IPS DF 4.7 (cell line): Measurements from ENCODE around the gene RPS15.

Source experiments
- DNase-seq: peaks from one replicate; pipeline ENCODE4 v3.0.0-alpha.2; 2013; ENCODE audit warnings: low spot score; ENCODE audit errors: extremely low read depth

RPS15 gene

GRCh38 chr19:1438035-1438932, at the start of gene RPS15:
Gene RPS15, plus strand, starts transcription at chr19:1438396. Its CDS starts 30 bp downstream, at chr19:1438426.
- no peak for DNase-seq

- DNase-seq: no peak
These were observed 49.6 kb upstream of the RPS15 start for GRCh38 chr19:1388637-1389026.

- no peak for DNase-seq
These were observed 48.9 kb upstream of the RPS15 start for GRCh38 chr19:1389033-1389940.

- DNase-seq: no peak
These were observed 47.2 kb upstream of the RPS15 start for GRCh38 chr19:1390890-1391423.

GRCh38 chr19:1392407-1392806, 45.8 kb upstream of the RPS15 start:
- DNase-seq: no peak

GRCh38 chr19:1392939-1393530, 45.2 kb upstream of the RPS15 start:
- DNase-seq: no peak

GRCh38 chr19:1393841-1394240, 44.4 kb upstream of the RPS15 start:
- DNase-seq: no peak

GRCh38 chr19:1394252-1395193, 43.7 kb upstream of the RPS15 start:
- DNase-seq: no peak

GRCh38 chr19:1395194-1396018, 42.8 kb upstream of the RPS15 start:
- no peak for DNase-seq

GRCh38 chr19:1396019-1396767, 42.0 kb upstream of the RPS15 start:
- DNase-seq: no peak

- DNase-seq: no peak
These were observed 41.2 kb upstream of the RPS15 start for GRCh38 chr19:1396768-1397679.

GRCh38 chr19:1397838-1398237, 40.4 kb upstream of the RPS15 start:
- no peak for DNase-seq

GRCh38 chr19:1399079-1399478, 39.1 kb upstream of the RPS15 start:
- no peak for DNase-seq

- no peak for DNase-seq
These were observed 38.5 kb upstream of the RPS15 start for GRCh38 chr19:1399745-1400144.

- DNase-seq: no peak
These were observed 37.7 kb upstream of the RPS15 start for GRCh38 chr19:1400281-1401137.

GRCh38 chr19:1401138-1401888, 36.9 kb upstream of the RPS15 start, which contains the start of gene GAMT:
Gene GAMT, minus strand, starts transcription at chr19:1401542. Its CDS starts 66 bp downstream, at chr19:1401476.
- no peak for DNase-seq
